HG03469 (cell line): ENCODE data around the gene SEC14L1.
"Not testable (repeated sequence)": the region's sequence is repeated elsewhere in the genome, so short reads cannot be mapped to it uniquely, and the experiment has no call there.

ENCODE experiments used
- ATAC-seq: cut with Tn5 transposase; IDR thresholded peaks from one replicate; pipeline ENCODE4 v1.9.1; 2021; ENCODE audit warnings: mild to moderate bottlenecking, moderate library complexity, moderate number of reproducible peaks; ENCODE audit not compliant: unreplicated experiment

The SEC14L1 gene

GRCh38 chr17:77254951-77255825, 114.4 kb downstream of the SEC14L1 start:
- no peak for ATAC-seq

DNA sequence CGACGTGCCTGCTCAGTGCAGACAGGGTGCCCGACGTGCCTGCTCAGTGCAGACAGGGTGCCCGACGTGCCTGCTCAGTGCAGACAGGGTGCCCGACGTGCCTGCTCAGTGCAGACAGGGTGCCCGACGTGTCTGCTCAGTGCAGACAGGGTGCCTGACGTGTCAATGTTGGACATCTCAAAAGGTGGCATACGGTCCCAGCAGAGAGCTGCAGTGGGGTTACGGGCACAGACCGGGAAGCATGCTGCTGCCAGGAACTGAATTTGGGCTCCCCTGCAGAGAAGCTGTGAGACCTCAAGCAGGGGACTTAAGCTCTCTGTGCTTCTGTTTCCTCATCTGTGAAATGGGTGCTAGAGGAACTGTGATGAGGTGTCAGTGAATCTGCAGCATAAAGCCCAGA, 115.2 kb downstream of the SEC14L1 start:
- ATAC-seq, result not testable (repeated sequence)

- ATAC-seq, result no peak
Observed at GRCh38 chr17:77256710-77257109, 115.9 kb downstream of the SEC14L1 start.

DNA sequence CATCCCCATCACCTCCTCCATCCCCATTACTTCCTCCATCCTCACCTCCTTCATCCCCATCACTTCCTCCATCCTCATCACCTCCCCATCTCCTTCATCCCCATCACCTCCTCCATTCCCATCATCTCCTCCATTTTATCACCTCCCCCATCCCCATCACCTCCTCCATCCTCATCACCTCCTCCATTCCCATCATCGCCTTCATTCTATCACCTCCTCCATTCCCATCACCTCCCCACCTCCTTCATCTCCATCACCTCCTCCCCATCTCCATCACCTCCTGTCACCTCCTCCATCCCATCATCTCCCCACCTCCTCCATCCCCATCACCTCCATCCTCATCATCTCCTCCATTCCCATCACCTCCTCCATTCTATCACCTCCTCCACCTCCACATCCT, 116.4 kb downstream of the SEC14L1 start:
- ATAC-seq, result no peak

DNA sequence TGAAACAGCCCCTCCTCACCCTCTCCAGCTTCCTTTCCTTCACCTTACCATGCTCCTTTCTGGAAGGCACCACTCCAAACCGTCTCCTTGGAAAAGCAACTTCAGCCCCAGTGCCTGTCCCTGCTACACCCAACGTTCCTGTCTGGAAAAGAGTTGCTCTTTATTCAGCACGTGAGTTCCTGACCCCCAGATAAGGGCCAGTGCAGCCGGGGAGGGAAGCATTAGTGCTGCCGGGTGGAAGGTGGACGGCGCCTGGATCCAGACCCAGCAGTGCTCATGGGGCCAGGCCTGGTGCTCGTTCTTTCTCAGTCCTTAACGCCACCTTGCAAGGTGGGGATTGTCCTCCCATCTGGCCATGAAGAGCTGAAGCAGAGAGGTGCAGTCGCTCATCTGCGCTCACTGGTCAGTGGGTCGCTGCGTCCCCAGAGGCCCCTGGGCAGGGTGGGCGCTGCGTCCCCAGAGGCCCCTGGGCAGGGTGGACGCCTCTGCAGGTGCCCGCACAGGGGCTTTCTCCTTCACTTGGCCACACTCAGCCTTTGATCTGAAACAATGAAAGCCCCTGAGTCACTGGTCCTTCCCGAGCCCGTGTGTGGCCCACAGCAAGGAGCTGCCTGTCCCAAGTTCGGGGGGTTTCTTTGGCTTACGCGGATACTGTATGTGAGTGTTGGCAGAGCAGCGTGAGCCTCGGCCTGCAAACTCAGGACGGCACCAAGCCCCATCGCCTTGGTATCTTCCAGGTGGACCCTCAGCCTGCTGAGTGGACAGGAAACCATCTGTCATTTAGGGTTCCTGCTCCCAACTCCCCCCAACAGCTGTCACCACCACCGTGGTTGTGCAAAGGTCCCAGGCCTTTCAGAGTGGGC, 117.1 kb downstream of the SEC14L1 start:
- ATAC-seq, result no peak

- ATAC-seq, result no peak
Observed at GRCh38 chr17:77258638-77259037, 117.9 kb downstream of the SEC14L1 start.

DNA sequence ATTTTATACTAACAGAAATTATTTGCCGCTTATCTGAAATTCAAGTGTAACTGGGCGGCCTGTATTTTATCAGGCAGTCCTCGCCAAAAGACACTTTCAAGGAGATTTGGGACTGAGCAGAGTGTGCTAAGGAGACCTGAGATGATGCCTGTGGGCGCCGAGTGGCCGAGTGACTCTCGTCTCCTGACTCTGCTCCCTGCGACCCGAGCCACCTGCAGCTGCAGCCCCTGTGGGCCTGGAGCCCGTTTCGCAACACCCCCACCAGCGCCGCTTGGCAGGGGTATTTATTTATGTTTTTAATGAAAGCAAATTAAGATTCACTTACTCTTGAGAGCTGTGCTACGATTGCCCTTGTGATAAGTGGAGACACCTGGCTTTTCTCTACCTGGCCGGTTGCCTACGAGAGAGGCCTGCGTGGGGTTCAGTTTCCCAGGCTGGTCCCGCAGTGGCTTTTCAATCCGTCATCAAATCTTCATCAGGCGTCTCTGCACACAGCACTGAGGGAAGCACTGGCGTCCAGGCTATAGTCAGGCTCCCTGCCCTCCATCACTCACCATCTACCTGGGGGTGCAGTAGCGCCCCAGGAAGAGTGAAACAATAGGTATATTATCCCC, 124.0 kb downstream of the SEC14L1 start:
- ATAC-seq, result no peak

- no peak for ATAC-seq
Observed at GRCh38 chr17:77266213-77266612, 125.4 kb downstream of the SEC14L1 start.
